HT-29 (cell line): Measurements from ENCODE around the gene PLEKHM1. TPM values are rescaled to one million over a fixed set of nuclear protein-coding genes. Genes with fewer than 3 reads are reported as not detected.

ENCODE experiments used
- DNase-seq: peaks from one replicate; pipeline ENCODE4 v3.0.0-alpha.2; 2015; ENCODE audit warnings: low spot score
- total RNA-seq: library from RNA; depleted of rRNA; stranded (reverse); fragments of >200 nt; shearing (Covaris generic); gene quantifications from 2 replicates; pipeline ENCODE4 v1.2.3, GENCODE V29; 2014

The PLEKHM1 gene
- total RNA-seq, 1 experiment from 2014 or later: 34.2 TPM

- no peak for DNase-seq
Measured at GRCh38 chr17:45427181-45427835, 63.2 kb downstream of the PLEKHM1 start.

GRCh38 chr17:45426561-45426960, 64.0 kb downstream of the PLEKHM1 start:
- DNase-seq: no peak

GRCh38 chr17:45425984-45426413, 64.5 kb downstream of the PLEKHM1 start:
- DNase-seq: no peak

GRCh38 chr17:45425125-45425983, 65.2 kb downstream of the PLEKHM1 start:
- peak; percentile 99 for DNase-seq

GRCh38 chr17:45424769-45425124, 65.8 kb downstream of the PLEKHM1 start:
- peak; percentile 24 for DNase-seq

- no peak for DNase-seq
Measured at GRCh38 chr17:45423975-45424335, 66.6 kb downstream of the PLEKHM1 start.

GRCh38 chr17:45423304-45423974, 67.1 kb downstream of the PLEKHM1 start:
- peak; percentile 23 for DNase-seq

- DNase-seq: peak; percentile 83
Measured at GRCh38 chr17:45414990-45415881, 75.3 kb downstream of the PLEKHM1 start.

GRCh38 chr17:45413498-45413923, 77.0 kb downstream of the PLEKHM1 start:
- DNase-seq: peak; percentile 69

GRCh38 chr17:45411348-45412105, 79.0 kb downstream of the PLEKHM1 start:
- peak; percentile 87 for DNase-seq

GRCh38 chr17:45410144-45411091, 80.1 kb downstream of the PLEKHM1 start:
- no peak for DNase-seq

GRCh38 chr17:45409659-45410076, 80.9 kb downstream of the PLEKHM1 start:
- DNase-seq: no peak

- peak; percentile 52 for DNase-seq
Measured at GRCh38 chr17:45408611-45409421, 81.7 kb downstream of the PLEKHM1 start.

GRCh38 chr17:45406107-45406506, 84.4 kb downstream of the PLEKHM1 start:
- no peak for DNase-seq

GRCh38 chr17:45405250-45406086, 85.1 kb downstream of the PLEKHM1 start:
- DNase-seq: peak; percentile 42

GRCh38 chr17:45404870-45405249, 85.7 kb downstream of the PLEKHM1 start:
- no peak for DNase-seq

- DNase-seq: no peak
Measured at GRCh38 chr17:45403906-45404490, 86.5 kb downstream of the PLEKHM1 start.
